Measurements from ENCODE around the gene SCGB2B2.

The SCGB2B2 gene

GRCh38 chr19:34676697-34677385 lies at the start of gene SCGB2B2:
SCGB2B2 (minus strand) TSS chr19:34677159; CDS start chr19:34594563, 82,596 bp downstream.
- H3K4me3 ChIP-seq (ENCODE audit: low read depth, low read length), result peak within 1 kb of the TSS; percentile 68
- POLR2A ChIA-PET, result interaction anchor here (0.7 to 2.1 kb wide), 28 partner anchors 10 to 1451 kb away, joined by 3 to 24 read pairs (median 5); partner anchors contain the start of genes COX6B1, GRAMD1A, UBA2 and ZNF181
- H3K4me1 ChIP-seq (ENCODE audit: control insufficient read depth, insufficient read depth, low read length), result peaks cover 12% of the 10 kb centered on the region
- peaks cover 35 to 41% of the 10 kb centered on the region in 2 experiments for H3K36me3 ChIP-seq (ENCODE audit: control insufficient read depth in 2 of 2, insufficient read depth in 1 of 2, low read length in 2 of 2)
- H3K27ac ChIP-seq (ENCODE audit: extremely low read depth, low read depth, low read length), result peak within 1 kb of the TSS; percentile 94
- peaks cover 25% of the 10 kb centered on the region for H3K9me3 ChIP-seq (ENCODE audit: control insufficient read depth, insufficient read depth, low read depth, low read length)
- CTCF ChIA-PET, result interaction anchor here (0.5 to 4.3 kb wide), 6 partner anchors 15 to 297 kb away, joined by 3 to 34 read pairs (median 5); no protein-coding TSS in a partner anchor
- TF ChIP-seq ZNF548 (tag by site-specific recombination; IDR thresholded peaks at IDR 0.05) (peak; percentile 72; the same call in 1 of the 2 replicates), BCL11B (tag by site-specific recombination; IDR thresholded peaks at IDR 0.05; ENCODE audit: low read depth) (peak; percentile 83), ZSCAN5A (tag by site-specific recombination; IDR thresholded peaks at IDR 0.05) (peak; percentile 96; the same call in 1 of the 2 replicates), ZNF132 (tag by site-specific recombination; IDR thresholded peaks at IDR 0.05; ENCODE audit: borderline replicate concordance) (no peak), TRIM28 (IDR thresholded peaks at IDR 0.05; ENCODE audit: borderline replicate concordance, low read length) (peak; percentile 92; the same call in 1 of the 2 replicates), ZNF211 (tag by site-specific recombination; IDR thresholded peaks at IDR 0.05; ENCODE audit: low read depth) (no peak), EGR2 (tag by site-specific recombination; IDR thresholded peaks at IDR 0.05; ENCODE audit: low read depth) (no peak), ZNF157 (tag by site-specific recombination; IDR thresholded peaks at IDR 0.05) (no peak), ZNF660 (tag by site-specific recombination; IDR thresholded peaks at IDR 0.05) (peak; percentile 94), KLF16 (tag by site-specific recombination; IDR thresholded peaks at IDR 0.05) (peak; percentile 100), ZNF48 (tag by site-specific recombination; IDR thresholded peaks at IDR 0.05) (no peak), OSR2 (tag by site-specific recombination; IDR thresholded peaks at IDR 0.05) (no peak; the same call in 1 of the 2 replicates), ZNF76 (tag by site-specific recombination; IDR thresholded peaks at IDR 0.05; ENCODE audit: borderline replicate concordance, low read depth) (no peak), ZNF629 (tag by site-specific recombination; IDR thresholded peaks at IDR 0.05) (peak; percentile 93), PRDM2 (tag by site-specific recombination; IDR thresholded peaks at IDR 0.05; ENCODE audit: borderline replicate concordance) (peak; percentile 75; the same call in 1 of the 2 replicates), ZNF133 (tag by site-specific recombination; IDR thresholded peaks at IDR 0.05) (0 out of 2 replicates have a peak, but pooled peaks have one; percentile 30), ZNF433 (tag by site-specific recombination; IDR thresholded peaks at IDR 0.05; ENCODE audit: low read depth) (no peak), ZNF639 (tag by site-specific recombination; IDR thresholded peaks at IDR 0.05) (peak; percentile 99), ZNF112 (tag by site-specific recombination; IDR thresholded peaks at IDR 0.05) (no peak), ATF2 (tag by site-specific recombination; IDR thresholded peaks at IDR 0.05; ENCODE audit: low read depth) (peak; percentile 54; the same call in 1 of the 2 replicates), ELK4 (IDR thresholded peaks at IDR 0.05; ENCODE audit: borderline replicate concordance, low read depth, low read length) (no peak), ZNF488 (tag by site-specific recombination; IDR thresholded peaks at IDR 0.05) (no peak), ZNF24 (tag by site-specific recombination; IDR thresholded peaks at IDR 0.05) (peak; percentile 95), ZNF302 (tag by site-specific recombination; IDR thresholded peaks at IDR 0.05; ENCODE audit: low read depth) (peak; percentile 89)

Data from HEK293 (cell line).